22Rv1 (cell line): ENCODE results near the gene ABHD15.

Experiments
- H3K27ac ChIP-seq: fragments of 450-650 bp; 2 replicates; pipeline ENCODE4 v1.5.1; 2017
- CTCF ChIP-seq: fragments of 450-650 bp; IDR thresholded peaks from 2 replicates; pipeline ENCODE4 v1.5.1; 2017; ENCODE audit warnings: mild to moderate bottlenecking
- ZFX ChIP-seq: fragments of 450-650 bp; IDR thresholded peaks from 2 replicates; pipeline ENCODE4 v1.6.1; 2017; ENCODE audit warnings: antibody characterized with exemption, borderline replicate concordance

ABHD15 gene

GRCh38 chr17:29573558-29573869, 6.7 kb upstream of the ABHD15 start:
- peak overlapping the region; percentile 60 for H3K27ac ChIP-seq
- TF ChIP-seq CTCF (no peak), ZFX (no peak)

GRCh38 chr17:29572691-29573557, 6.1 kb upstream of the ABHD15 start:
- peak overlapping the region; percentile 60 for H3K27ac ChIP-seq
- TF ChIP-seq CTCF (peak; percentile 90), ZFX (no peak)

DNA sequence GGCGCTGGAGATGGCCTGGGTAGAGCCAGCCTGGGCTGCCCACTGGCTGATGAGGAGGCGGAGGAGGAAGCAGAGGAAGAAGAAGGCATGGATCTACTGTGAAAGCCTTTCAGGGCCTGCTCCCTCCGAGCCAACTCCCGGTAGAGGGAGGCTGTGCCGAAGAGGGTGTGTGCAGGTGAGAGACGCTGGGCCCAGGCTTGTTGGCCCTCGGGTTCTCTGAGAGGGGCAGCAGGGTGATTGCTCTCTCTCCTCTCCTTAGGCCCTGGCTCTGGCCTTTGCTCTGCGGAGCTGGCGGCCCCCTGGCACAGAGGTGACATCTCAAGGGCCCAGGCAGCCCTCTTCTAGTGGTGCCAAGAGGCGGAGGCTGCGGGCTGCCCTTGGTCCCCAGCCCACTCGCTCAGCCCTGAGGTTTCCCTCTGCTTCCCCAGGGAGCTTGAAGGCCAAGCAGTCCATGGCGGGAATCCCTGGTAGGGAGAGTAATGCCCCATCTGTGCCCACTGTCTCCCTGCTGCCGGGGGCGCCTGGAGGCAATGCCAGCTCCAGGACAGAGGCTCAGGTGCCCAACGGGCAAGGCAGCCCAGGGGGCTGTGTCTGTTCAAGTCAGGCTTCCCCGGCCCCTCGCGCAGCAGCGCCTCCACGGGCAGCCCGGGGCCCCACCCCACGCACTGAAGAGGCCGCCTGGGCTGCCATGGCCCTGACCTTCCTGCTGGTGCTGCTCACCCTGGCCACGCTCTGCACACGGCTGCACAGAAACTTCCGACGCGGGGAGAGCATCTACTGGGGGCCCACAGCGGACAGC, 5.2 kb upstream of the ABHD15 start:
- peak overlapping the region; percentile 60; the same call in 1 of the 2 replicates for H3K27ac ChIP-seq
- TF ChIP-seq CTCF (no peak), ZFX (no peak)

DNA sequence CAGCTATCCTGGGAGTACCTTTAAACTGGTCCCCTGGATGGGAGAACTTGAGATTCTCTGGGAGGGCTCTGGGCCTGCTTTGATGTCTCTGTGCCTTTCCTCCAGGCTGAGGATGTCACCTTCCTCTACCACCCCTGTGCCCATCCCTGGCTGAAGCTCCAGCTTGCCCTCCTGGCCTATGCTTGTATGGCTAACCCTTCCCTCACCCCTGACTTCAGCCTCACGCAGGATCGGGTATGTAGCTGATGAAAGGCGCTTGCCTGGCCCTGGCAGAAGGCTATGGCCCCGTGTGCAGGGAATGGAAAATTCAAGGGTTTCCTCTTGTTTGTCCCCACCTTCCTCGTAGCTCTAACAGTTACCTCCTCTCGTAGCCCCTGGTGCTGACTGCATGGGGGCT, 4.6 kb upstream of the ABHD15 start:
- TF ChIP-seq CTCF: no peak
- no peak for TF ChIP-seq ZFX
- H3K27ac ChIP-seq: no peak overlapping the region

DNA sequence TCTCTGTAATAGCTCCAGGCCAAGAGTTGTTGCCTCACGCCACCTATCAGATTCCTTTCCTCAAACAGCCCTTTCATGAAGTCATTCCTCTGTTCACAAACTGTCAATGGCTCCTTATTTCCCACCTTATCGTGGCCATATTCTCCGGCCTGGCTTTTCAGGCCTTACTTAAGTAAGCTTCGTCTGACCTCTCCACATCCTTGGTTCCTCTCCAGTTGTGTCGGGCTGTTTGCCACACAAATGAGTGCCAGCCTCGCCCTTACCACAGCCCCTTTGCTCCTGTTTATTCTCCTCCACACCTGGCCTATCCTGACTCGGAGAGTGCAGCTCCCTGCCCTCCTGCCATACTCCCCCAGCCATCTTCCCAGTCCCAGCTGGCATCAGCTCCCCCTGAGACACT, 3.7 kb upstream of the ABHD15 start:
- no peak overlapping the region for H3K27ac ChIP-seq
- TF ChIP-seq CTCF (no peak), ZFX (no peak)

DNA sequence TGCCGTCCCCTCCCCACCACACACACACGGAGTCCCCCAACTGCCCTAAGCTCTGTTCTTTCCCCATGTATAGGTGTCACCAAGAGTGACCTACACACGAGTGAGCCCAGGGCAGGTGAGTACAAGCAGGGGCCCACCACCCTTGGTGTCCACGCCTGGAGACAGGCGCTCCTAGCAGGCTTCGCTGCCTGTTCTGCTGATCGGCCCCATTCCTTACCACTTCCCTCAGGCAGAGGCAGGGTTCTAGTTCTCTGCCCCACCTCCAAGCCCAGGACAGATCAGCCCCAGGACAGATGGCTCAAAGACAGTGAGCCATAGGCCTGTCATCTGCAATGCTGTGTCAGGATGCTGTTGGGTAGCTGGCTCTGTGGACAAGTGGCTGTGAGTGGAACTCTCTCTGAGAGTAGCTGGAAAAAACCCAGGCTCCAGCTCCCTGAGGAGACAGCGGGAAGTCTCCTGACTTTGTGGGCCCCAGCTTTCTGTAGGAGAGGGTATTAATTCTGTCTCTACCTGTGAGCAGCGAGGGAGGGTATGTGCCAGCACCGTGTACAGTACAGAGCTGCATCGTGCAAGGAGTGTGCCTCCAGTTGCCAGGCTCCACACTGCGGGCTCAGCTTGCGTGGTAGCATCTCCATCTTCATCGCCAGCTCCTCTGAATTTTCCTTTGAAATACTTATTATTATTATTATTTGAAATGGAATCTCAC, 2.6 kb upstream of the ABHD15 start:
- no peak for TF ChIP-seq CTCF
- peak overlapping the region; percentile 80 for H3K27ac ChIP-seq
